A673 (cell line): Measurements from ENCODE around the gene DLD. TPM values are rescaled to one million over a fixed set of nuclear protein-coding genes. Genes with fewer than 3 reads are reported as not detected.

ENCODE experiments used
- BruUV-seq: library from RNA; stranded (reverse); fragments of 400-500 nt; replicated peaks from 2 replicates; lab custom pipeline; 2021; lab: Mats Ljungman, UMichigan
- CTCF ChIA-PET: fragments of 300-600 bp; sonication (Branson Sonifier 250); formaldehyde crosslinking; loops from one replicate; lab custom pipeline; 2022; ENCODE audit warnings: antibody characterized with exemption; lab: Charles Lee
- POLR2A ChIA-PET: fragments of 300-600 bp; sonication (Branson Sonifier 250); formaldehyde crosslinking; loops from one replicate; lab custom pipeline; 2022; ENCODE audit warnings: antibody characterized with exemption; ENCODE audit not compliant: low non-redundant PET; lab: Charles Lee
- DNase-seq: peaks from one replicate; pipeline ENCODE4 v3.0.0-alpha.2; 2015; ENCODE audit warnings: low spot score
- H3K27ac ChIP-seq: fragments of 200-600 bp; sonication (generic); 2 replicates; pipeline ENCODE4 v1.5.1; 2016; ENCODE audit warnings: mixed run types, low read depth, mild to moderate bottlenecking, mixed read lengths, antibody characterized with exemption, low read length; ENCODE audit not compliant: poor library complexity, severe bottlenecking
- H3K27me3 ChIP-seq: fragments of 200-600 bp; sonication (generic); replicated peaks from 2 replicates; pipeline ENCODE4 v1.6.1; 2017; ENCODE audit warnings: mixed run types, low read depth, mild to moderate bottlenecking, mixed read lengths, antibody characterized with exemption, low read length; ENCODE audit not compliant: insufficient read depth, poor library complexity
- H3K36me3 ChIP-seq: fragments of 200-600 bp; sonication (generic); 2 replicates; pipeline ENCODE4 v1.6.1; 2016; ENCODE audit warnings: mixed run types, mild to moderate bottlenecking, mixed read lengths, antibody characterized with exemption, low read length; ENCODE audit not compliant: insufficient read depth, poor library complexity, severe bottlenecking
- H3K4me1 ChIP-seq: fragments of 200-600 bp; sonication (generic); 2 replicates; pipeline ENCODE4 v1.6.1; 2017; ENCODE audit warnings: mixed run types, mild to moderate bottlenecking, mixed read lengths, antibody characterized with exemption, low read length; ENCODE audit not compliant: insufficient read depth, poor library complexity, severe bottlenecking
- H3K4me3 ChIP-seq: fragments of 200-600 bp; sonication (generic); 2 replicates; pipeline ENCODE4 v1.5.1; 2016; ENCODE audit warnings: low read depth, mixed run types, mild to moderate bottlenecking, mixed read lengths, low read length; ENCODE audit not compliant: poor library complexity, severe bottlenecking
- H3K9me3 ChIP-seq: fragments of 200-600 bp; sonication (generic); 2 replicates; pipeline ENCODE4 v1.6.1; 2016; ENCODE audit warnings: mixed run types, low read depth, mild to moderate bottlenecking, mixed read lengths, antibody characterized with exemption, low read length; ENCODE audit not compliant: poor library complexity, severe bottlenecking
- EZH2 ChIP-seq: fragments of 200-600 bp; sonication (generic); IDR thresholded peaks from 2 replicates; pipeline ENCODE4 v1.6.1; 2017; ENCODE audit warnings: borderline replicate concordance, low read depth, mild to moderate bottlenecking, mixed read lengths, antibody characterized with exemption, low read length; ENCODE audit not compliant: poor library complexity, severe bottlenecking
- intact Hi-C: fragments of 100-400 bp; cut with micrococcal nuclease; formaldehyde crosslinking; loops from one replicate; pipeline ENCODE4 v1.10.0; 2022; ENCODE audit not compliant: unreplicated experiment
- total RNA-seq: library from RNA; stranded (reverse); gene quantifications from 2 replicates; pipeline ENCODE4 v1.2.3, GENCODE V29; 2021
- TF ChIP-seq, protein P1 (sequence below): fragments of 300-800, 200-600 bp; sonication (generic); conservative IDR thresholded peaks from 2 replicates; pipeline ENCODE4 v1.5.1; 2017; ENCODE audit warnings: low read depth, mild to moderate bottlenecking, antibody characterized with exemption, low read length, moderate library complexity, mixed read lengths

The DLD gene
- total RNA-seq, 1 experiment from 2014 or later, result 121 TPM

GRCh38 chr7:107854989-107855388 is 36.0 kb upstream of the DLD start:
- H3K4me3 ChIP-seq, result no peak overlapping the region
- CTCF ChIA-PET, result no interaction called here
- no peaks in the 10 kb centered on the region for H3K4me1 ChIP-seq
- no peak for DNase-seq
- intact Hi-C loops, result no loop called here
- POLR2A ChIA-PET, result no interaction called here
- TF ChIP-seq, protein P1, sequence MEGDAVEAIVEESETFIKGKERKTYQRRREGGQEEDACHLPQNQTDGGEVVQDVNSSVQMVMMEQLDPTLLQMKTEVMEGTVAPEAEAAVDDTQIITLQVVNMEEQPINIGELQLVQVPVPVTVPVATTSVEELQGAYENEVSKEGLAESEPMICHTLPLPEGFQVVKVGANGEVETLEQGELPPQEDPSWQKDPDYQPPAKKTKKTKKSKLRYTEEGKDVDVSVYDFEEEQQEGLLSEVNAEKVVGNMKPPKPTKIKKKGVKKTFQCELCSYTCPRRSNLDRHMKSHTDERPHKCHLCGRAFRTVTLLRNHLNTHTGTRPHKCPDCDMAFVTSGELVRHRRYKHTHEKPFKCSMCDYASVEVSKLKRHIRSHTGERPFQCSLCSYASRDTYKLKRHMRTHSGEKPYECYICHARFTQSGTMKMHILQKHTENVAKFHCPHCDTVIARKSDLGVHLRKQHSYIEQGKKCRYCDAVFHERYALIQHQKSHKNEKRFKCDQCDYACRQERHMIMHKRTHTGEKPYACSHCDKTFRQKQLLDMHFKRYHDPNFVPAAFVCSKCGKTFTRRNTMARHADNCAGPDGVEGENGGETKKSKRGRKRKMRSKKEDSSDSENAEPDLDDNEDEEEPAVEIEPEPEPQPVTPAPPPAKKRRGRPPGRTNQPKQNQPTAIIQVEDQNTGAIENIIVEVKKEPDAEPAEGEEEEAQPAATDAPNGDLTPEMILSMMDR, result no peak
- TF ChIP-seq EZH2, result no peak
- H3K27ac ChIP-seq, result no peak overlapping the region
- no peaks in the 10 kb centered on the region for H3K9me3 ChIP-seq
- no peaks in the 10 kb centered on the region for H3K36me3 ChIP-seq
- no TSS peak for BruUV-seq
- peaks cover 7% of the 10 kb centered on the region for H3K27me3 ChIP-seq

DNA sequence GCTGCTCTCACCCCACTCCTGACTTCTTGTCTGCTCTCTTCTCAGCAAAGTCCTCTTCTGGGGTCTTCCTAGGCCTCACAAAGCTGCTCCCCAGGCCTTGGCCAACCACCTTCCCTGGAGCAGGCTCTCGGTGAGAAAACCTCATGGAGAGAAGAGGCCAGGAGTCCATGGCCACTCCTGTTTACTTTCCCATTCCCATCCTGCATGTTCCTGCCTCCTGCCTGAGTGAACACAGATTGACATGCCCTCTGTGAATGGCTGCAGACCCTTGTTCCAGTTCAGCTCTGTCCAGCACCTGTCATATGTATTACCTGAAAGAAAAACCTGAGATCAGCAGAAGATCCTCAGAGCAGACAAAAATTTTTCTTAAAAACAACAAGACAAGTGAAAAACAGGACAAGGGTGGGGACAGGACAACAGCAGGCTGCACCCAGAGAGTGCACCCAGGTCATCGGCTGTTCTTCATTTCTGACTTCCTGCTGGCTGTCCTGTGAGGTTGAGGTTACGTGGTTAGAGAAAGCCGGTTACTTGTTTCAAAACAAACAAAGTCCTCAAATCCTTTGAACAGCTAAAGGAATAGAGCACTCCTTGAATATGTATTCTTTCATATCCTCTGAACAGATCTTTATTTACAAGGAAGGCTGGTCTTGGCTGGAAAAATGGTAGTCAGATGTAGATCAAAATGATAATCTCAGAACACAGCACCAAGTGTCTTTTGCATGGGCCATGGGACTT is 34.0 kb upstream of the DLD start:
- no TSS peak for BruUV-seq
- TF ChIP-seq, protein P1, result no peak
- POLR2A ChIA-PET, result no interaction called here
- Histone ChIP-seq H3K4me3 (no peak overlapping the region), H3K36me3 (no peaks in the 10 kb centered on the region), H3K27ac (no peak overlapping the region), H3K9me3 (no peaks in the 10 kb centered on the region), H3K4me1 (no peaks in the 10 kb centered on the region), H3K27me3 (peaks cover 7% of the 10 kb centered on the region)
- DNase-seq, result no peak
- intact Hi-C loops, result no loop called here
- CTCF ChIA-PET, result interaction anchor here (0.6 kb wide), 1 partner anchor 756 kb away, joined by 12 read pairs; no protein-coding TSS in a partner anchor

DNA sequence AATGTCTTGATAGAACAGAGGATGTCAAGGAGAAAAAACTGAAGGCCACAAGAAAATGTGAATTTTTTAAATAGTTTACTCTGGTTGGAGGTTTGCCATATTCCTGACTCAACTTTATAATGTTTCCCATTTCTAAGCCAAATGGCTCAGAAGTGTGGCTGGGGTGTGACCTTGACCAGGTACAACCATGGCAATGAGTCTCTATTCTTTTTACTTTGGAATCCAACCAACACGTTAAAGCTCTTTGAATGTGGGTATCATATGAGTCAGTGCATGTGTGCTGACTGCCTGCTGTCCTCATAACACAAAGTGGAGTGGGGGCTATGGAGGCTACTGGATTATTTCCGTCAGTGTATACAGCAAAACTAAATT is 33.5 kb upstream of the DLD start:
- BruUV-seq, result no TSS peak
- H3K9me3 ChIP-seq, result no peaks in the 10 kb centered on the region
- no peak for DNase-seq
- ChIA-PET CTCF (no interaction called here), POLR2A (no interaction called here)
- H3K4me3 ChIP-seq, result no peak overlapping the region
- intact Hi-C loops, result no loop called here
- no peak for TF ChIP-seq EZH2
- TF ChIP-seq, protein P1, result no peak
- H3K27me3 ChIP-seq, result peaks cover 7% of the 10 kb centered on the region
- H3K36me3 ChIP-seq, result no peaks in the 10 kb centered on the region
- H3K4me1 ChIP-seq, result no peaks in the 10 kb centered on the region
- no peak overlapping the region for H3K27ac ChIP-seq
